Adrenal gland (tissue), 5 donors: Measurements from ENCODE around the gene C9orf50.

Experiments used
- CTCF ChIP-seq, 6 experiments: fragments of 450-650 bp in 4 of 6; fragments of 200-600 bp in 2 of 6; sonication (generic) in 1 of 6; IDR thresholded peaks; 1 replicate in 5 of 6; 2 replicates in 1 of 6; pipeline versions ENCODE4 v1.5.1 to v1.8.0; 2016 to 2021; ENCODE audit warnings: antibody characterized with exemption in 6 of 6, mild to moderate bottlenecking in 2 of 6, moderate library complexity in 1 of 6
- POLR2A ChIP-seq, 2 donors: fragments of 450-650 bp; IDR thresholded peaks; one replicate each; pipeline ENCODE4 v1.6.1; 2017; ENCODE audit warnings: antibody characterized with exemption in 2 of 2, mild to moderate bottlenecking in 2 of 2, moderate library complexity in 1 of 2
- donor health status: DM: no; HTN: no; CAD: no.

DNA sequence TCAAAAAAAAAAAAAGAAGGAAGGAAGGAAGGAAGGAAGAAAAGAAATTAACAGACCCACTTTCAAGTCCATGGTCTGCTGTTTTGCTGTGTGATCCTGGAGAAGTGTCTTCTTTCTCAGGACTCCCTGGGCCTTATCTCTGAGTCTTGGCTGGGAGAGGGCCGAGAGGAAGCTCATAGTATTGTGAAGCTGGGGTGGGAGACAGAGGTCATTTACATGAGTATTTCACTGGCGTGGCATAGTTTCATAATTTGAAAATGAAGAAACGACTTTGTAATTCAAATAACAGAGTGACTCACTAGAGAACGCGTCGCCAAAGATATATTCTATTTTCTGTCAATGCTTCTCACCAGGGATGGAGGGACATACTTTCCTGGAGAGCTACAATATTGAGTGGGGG is 2.4 kb upstream of the C9orf50 start:
- TF ChIP-seq POLR2A (IDR thresholded peaks at IDR 0.05): no peak
- no peak for TF ChIP-seq CTCF (IDR thresholded peaks at IDR 0.05)
